Spleen (tissue), 7 donors: ENCODE measurements around the gene CLOCK.

Experiments used
- POLR2A ChIP-seq, 3 donors: fragments of 450-650 bp; IDR thresholded peaks; one replicate each; pipeline ENCODE4 v1.5.1; 2017; ENCODE audit warnings: antibody characterized with exemption in 3 of 3, mild to moderate bottlenecking in 1 of 3
- TF ChIP-seq, protein P1 (sequence below), 11 experiments: fragments of 200-600 bp in 7 of 11; fragments of 450-650 bp in 4 of 11; sonication (generic) in 4 of 11; IDR thresholded peaks in 8 of 11; conservative IDR thresholded peaks in 3 of 11; 1 replicate in 7 of 11; 2 replicates in 4 of 11; pipeline versions ENCODE4 v1.4.0 to v1.8.0; 2016 to 2021; ENCODE audit warnings: antibody characterized with exemption in 11 of 11, inconsistent platforms in 4 of 11, mild to moderate bottlenecking in 1 of 11
- donor health status: DM: no; HTN: no; CAD: no; lungs with moderate emphysema.
- donor health status: DM: no; HTN: no; CAD: no.
- donor health status: DM: no; HTN: no; CAD: no.

DNA sequence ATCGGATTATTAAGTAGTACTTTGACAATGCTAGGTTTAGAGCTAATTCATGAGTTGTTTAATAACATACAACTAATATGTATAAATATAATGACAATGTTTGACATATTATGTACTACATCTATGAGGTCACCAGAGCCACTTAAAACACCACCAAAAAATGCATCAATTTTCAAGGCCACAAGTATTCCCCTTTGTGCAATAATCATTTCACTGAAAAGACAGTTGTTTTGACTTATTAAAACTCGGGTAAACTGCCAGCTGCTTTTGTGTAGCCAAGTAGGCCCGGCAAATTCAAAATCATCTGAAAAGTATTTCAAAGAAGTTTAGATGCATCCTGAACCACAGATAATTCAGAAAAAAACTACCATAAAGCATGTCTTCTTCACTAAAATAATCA, 48.7 kb downstream of the CLOCK start:
- TF ChIP-seq, protein P1, sequence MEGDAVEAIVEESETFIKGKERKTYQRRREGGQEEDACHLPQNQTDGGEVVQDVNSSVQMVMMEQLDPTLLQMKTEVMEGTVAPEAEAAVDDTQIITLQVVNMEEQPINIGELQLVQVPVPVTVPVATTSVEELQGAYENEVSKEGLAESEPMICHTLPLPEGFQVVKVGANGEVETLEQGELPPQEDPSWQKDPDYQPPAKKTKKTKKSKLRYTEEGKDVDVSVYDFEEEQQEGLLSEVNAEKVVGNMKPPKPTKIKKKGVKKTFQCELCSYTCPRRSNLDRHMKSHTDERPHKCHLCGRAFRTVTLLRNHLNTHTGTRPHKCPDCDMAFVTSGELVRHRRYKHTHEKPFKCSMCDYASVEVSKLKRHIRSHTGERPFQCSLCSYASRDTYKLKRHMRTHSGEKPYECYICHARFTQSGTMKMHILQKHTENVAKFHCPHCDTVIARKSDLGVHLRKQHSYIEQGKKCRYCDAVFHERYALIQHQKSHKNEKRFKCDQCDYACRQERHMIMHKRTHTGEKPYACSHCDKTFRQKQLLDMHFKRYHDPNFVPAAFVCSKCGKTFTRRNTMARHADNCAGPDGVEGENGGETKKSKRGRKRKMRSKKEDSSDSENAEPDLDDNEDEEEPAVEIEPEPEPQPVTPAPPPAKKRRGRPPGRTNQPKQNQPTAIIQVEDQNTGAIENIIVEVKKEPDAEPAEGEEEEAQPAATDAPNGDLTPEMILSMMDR (IDR thresholded peaks at IDR 0.05 in 8 of 11, conservative IDR thresholded peaks at IDR 0.05 in 3 of 11), result no peak
- TF ChIP-seq POLR2A (IDR thresholded peaks at IDR 0.05), result no peak
